HFFc6 (cell line): Measurements from ENCODE around the gene DOK7. TPM values are rescaled to one million over a fixed set of nuclear protein-coding genes. Genes with fewer than 3 reads are reported as not detected.

ENCODE experiments used
- DNase-seq: peaks from one replicate; pipeline ENCODE4 v3.0.0-alpha.2; 2018
- H3K27ac Mint-ChIP-seq: 2 replicates; pipeline ENCODE4 v1.8.0; 2020; ENCODE audit warnings: mild to moderate bottlenecking, mixed read lengths
- H3K27me3 Mint-ChIP-seq: 2 replicates; pipeline ENCODE4 v1.8.0; 2021; ENCODE audit warnings: mild to moderate bottlenecking, moderate library complexity, mixed read lengths; ENCODE audit not compliant: insufficient read depth
- H3K36me3 Mint-ChIP-seq: 2 replicates; pipeline ENCODE4 v1.8.0; 2021; ENCODE audit warnings: low read depth, mixed read lengths
- H3K4me1 Mint-ChIP-seq: 2 replicates; pipeline ENCODE4 v1.8.0; 2020; ENCODE audit warnings: low read depth, mixed read lengths
- H3K4me3 Mint-ChIP-seq: 2 replicates; pipeline ENCODE4 v1.8.0; 2020; ENCODE audit warnings: mild to moderate bottlenecking, moderate library complexity, mixed read lengths
- H3K9me3 Mint-ChIP-seq: 2 replicates; pipeline ENCODE4 v1.8.0; 2020; ENCODE audit warnings: mild to moderate bottlenecking, mixed read lengths
- CTCF ChIP-seq: fragments of 200-600 bp; sonication (generic); IDR thresholded peaks from 2 replicates; pipeline ENCODE4 v1.5.0; 2021; ENCODE audit warnings: antibody characterized with exemption, mild to moderate bottlenecking
- total RNA-seq, 6 experiments: library from RNA; stranded (reverse); fragmentation: NEBNext Ultra II Directional; extraction: Animal tissue kit (Norgen Biotek cat#: 25700); gene quantifications; 2 replicates in 1 of 6; 3 replicates in 5 of 6; pipeline ENCODE4 v1.2.3, GENCODE V29; 2021

DOK7 gene
- total RNA-seq, 6 experiments from 2014 or later = not detected

DNA sequence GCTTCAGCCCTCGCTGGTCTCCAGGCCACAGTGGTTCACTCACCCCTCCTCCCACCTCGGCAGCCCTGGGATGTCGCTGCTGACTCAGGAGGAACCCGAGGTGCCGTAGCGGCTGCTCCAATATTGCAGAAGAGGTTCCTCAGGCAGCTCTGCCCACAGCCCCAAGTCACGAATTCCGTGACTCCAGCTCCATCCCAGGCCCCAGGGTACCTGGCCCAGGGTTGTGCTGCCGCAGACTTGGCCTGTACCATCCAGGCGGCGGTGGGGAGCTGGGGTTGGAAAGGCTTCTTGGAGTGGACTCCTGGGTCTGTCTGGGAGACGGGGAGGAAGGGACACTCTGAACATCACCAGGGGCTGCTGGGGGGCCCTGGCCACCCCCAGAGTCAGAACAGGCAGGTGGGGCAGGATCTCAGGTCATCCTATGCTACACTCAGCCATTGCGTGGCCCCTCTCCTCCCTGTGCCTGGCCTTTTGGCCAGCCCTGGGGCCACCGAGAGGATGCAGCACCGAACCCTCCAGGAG, 22.1 kb upstream of the DOK7 start:
- peak; percentile 13 for DNase-seq
- TF ChIP-seq CTCF = no peak
- Mint-ChIP-seq H3K9me3 (no peaks in the 10 kb centered on the region), H3K36me3 (no peaks in the 10 kb centered on the region), H3K4me3 (no peak overlapping the region), H3K27ac (no peak overlapping the region), H3K27me3 (no peaks in the 10 kb centered on the region), H3K4me1 (peaks cover 20% of the 10 kb centered on the region; the same call in 1 of the 2 replicates)

- TF ChIP-seq CTCF = no peak
- no peaks in the 10 kb centered on the region for H3K36me3 Mint-ChIP-seq
- no peaks in the 10 kb centered on the region for H3K27me3 Mint-ChIP-seq
- H3K9me3 Mint-ChIP-seq = no peaks in the 10 kb centered on the region
- DNase-seq = no peak
- peaks cover 16% of the 10 kb centered on the region; the same call in 1 of the 2 replicates for H3K4me1 Mint-ChIP-seq
- no peak within 1 kb of the TSS for H3K27ac Mint-ChIP-seq
- no peak within 1 kb of the TSS for H3K4me3 Mint-ChIP-seq
Measured at GRCh38 chr4:3441501-3442459, 21.3 kb upstream of the DOK7 start, which contains the start of gene HGFAC. Gene HGFAC, plus strand, starts transcription at chr4:3441968. Its CDS starts 34 bp downstream, at chr4:3442002.

GRCh38 chr4:3442460-3442958, 20.6 kb upstream of the DOK7 start:
- DNase-seq = no peak
- no peaks in the 10 kb centered on the region for H3K36me3 Mint-ChIP-seq
- H3K4me1 Mint-ChIP-seq = 0 out of 2 replicates have a peak, but pooled peaks cover 9% of the 10 kb centered on the region
- H3K27me3 Mint-ChIP-seq = no peaks in the 10 kb centered on the region
- no peaks in the 10 kb centered on the region for H3K9me3 Mint-ChIP-seq
- H3K4me3 Mint-ChIP-seq = no peak overlapping the region
- no peak for TF ChIP-seq CTCF
- no peak overlapping the region for H3K27ac Mint-ChIP-seq

DNA sequence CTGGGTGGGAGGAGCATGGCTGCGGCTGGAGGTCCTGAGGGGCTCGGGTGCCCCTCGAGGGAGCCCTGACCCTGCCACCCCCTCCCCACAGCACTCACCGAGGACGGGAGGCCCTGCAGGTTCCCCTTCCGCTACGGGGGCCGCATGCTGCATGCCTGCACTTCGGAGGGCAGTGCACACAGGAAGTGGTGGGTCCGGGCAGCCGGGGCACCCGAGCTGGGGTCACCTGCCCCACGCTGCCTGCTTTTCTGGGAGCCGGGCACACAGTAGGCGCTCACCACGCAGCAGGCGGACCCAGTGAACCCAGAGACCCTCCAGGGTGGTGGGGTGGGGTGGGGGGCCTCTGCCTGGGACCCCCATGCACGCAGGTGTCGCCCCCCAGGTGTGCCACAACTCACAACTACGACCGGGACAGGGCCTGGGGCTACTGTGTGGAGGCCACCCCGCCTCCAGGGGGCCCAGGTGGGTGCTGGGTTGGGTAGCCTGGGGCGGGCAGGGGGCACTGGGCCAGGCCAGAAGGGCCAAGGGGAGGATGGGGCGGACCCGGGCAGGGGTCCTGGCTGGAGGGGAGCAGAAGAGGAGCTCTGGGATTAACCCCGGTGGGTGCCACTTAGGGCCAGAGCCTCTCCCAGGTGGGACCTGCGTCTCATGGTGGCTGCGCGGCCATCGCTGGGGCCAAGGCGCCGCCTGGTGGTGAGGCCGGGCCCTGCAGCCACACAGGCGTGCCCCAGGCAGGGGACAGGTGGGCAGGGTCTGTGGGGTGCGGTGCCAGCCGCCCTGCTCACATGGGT, 20.0 kb upstream of the DOK7 start:
- Mint-ChIP-seq H3K9me3 (no peaks in the 10 kb centered on the region), H3K27ac (no peak overlapping the region), H3K4me1 (0 out of 2 replicates have a peak, but pooled peaks cover 6% of the 10 kb centered on the region), H3K27me3 (no peaks in the 10 kb centered on the region), H3K4me3 (no peak overlapping the region), H3K36me3 (no peaks in the 10 kb centered on the region)
- no peak for DNase-seq
- TF ChIP-seq CTCF = peak; percentile 100

GRCh38 chr4:3443750-3444309, 19.3 kb upstream of the DOK7 start:
- TF ChIP-seq CTCF = no peak; the same call in none of the 2 replicates
- Mint-ChIP-seq H3K4me3 (no peak overlapping the region), H3K36me3 (no peaks in the 10 kb centered on the region), H3K9me3 (no peaks in the 10 kb centered on the region), H3K4me1 (0 out of 2 replicates have a peak, but pooled peaks cover 6% of the 10 kb centered on the region), H3K27ac (no peak overlapping the region), H3K27me3 (no peaks in the 10 kb centered on the region)
- no peak for DNase-seq
